Colonic mucosa (tissue), 4 donors: ENCODE measurements around the gene FAM209A. TPM values are rescaled to one million over a fixed set of nuclear protein-coding genes. Genes with fewer than 3 reads are reported as not detected.
"Not testable (repeated sequence)": the region's sequence is repeated elsewhere in the genome, so short reads cannot be mapped to it uniquely, and the experiment has no call there.

Source experiments
- DNase-seq: peaks from one replicate; pipeline ENCODE4 v3.0.0-alpha.2; 2020
- H3K27ac ChIP-seq: fragments of 200-600 bp; one replicate; pipeline ENCODE4 v1.8.0; 2021
- H3K27me3 ChIP-seq: fragments of 200-600 bp; one replicate; pipeline ENCODE4 v1.8.0; 2021
- H3K36me3 ChIP-seq: fragments of 200-600 bp; one replicate; pipeline ENCODE4 v1.8.0; 2021
- H3K4me1 ChIP-seq: fragments of 200-600 bp; one replicate; pipeline ENCODE4 v1.8.0; 2021; ENCODE audit warnings: mild to moderate bottlenecking
- H3K4me3 ChIP-seq: fragments of 200-600 bp; one replicate; pipeline ENCODE4 v1.8.0; 2021
- H3K9ac ChIP-seq, 2 donors: one replicate each; pipeline ENCODE4 v1.7.0; 2013; ENCODE audit warnings: control low read depth in 2 of 2, low read depth in 2 of 2, low read length in 2 of 2
- H3K9me3 ChIP-seq: fragments of 200-600 bp; one replicate; pipeline ENCODE4 v1.8.0; 2021
- intact Hi-C: fragments of 100-400 bp; cut with DNase I; formaldehyde crosslinking; loops from one replicate; pipeline ENCODE4 v1.14.1; 2022
- total RNA-seq, 2 donors: library from RNA; stranded (reverse); fragmentation: NEBNext Ultra II Directional in 1 of 2; extraction: Animal tissue kit (Norgen Biotek cat#: 25700) in 1 of 2; gene quantifications; one replicate each; pipeline ENCODE4 v1.2.1, GENCODE V29; 2021
- TF ChIP-seq, protein P1 (sequence below): fragments of 200-600 bp; IDR thresholded peaks from one replicate; pipeline ENCODE4 v1.8.0; 2022; ENCODE audit warnings: antibody characterized with exemption, mild to moderate bottlenecking
- donor health status: healthy.
- donor health status: DM: no; HTN: no; CAD: no.
- donor health status: DM: no; HTN: no; CAD: no.

FAM209A gene
- total RNA-seq, 2 donors from 2014 or later, result 0.35 TPM; not detected in 1

DNA sequence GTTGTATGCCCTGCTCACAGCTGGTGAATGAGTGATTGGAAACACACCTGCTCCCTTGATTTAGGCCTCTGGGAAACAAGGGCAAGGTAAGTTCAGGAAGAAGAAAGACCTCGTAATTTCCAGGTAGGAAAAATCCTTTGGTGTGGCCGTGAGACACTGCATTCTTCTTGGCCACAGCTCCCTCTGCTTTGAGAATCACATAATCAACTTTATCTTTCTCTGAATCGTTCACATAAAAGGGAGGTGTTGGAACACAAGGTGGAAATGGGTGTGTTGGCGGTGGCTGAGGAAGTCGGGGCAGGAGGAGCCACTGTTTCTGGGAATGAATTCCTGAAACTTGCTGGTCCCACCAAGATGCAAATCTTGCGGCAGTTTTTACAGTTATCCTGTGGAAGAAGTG, 34.4 kb downstream of the FAM209A start:
- TF ChIP-seq, protein P1, sequence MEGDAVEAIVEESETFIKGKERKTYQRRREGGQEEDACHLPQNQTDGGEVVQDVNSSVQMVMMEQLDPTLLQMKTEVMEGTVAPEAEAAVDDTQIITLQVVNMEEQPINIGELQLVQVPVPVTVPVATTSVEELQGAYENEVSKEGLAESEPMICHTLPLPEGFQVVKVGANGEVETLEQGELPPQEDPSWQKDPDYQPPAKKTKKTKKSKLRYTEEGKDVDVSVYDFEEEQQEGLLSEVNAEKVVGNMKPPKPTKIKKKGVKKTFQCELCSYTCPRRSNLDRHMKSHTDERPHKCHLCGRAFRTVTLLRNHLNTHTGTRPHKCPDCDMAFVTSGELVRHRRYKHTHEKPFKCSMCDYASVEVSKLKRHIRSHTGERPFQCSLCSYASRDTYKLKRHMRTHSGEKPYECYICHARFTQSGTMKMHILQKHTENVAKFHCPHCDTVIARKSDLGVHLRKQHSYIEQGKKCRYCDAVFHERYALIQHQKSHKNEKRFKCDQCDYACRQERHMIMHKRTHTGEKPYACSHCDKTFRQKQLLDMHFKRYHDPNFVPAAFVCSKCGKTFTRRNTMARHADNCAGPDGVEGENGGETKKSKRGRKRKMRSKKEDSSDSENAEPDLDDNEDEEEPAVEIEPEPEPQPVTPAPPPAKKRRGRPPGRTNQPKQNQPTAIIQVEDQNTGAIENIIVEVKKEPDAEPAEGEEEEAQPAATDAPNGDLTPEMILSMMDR, result no peak
- Histone ChIP-seq H3K9ac (no peak overlapping the region), H3K4me3 (no peak overlapping the region), H3K36me3 (no peaks in the 10 kb centered on the region), H3K27me3 (no peaks in the 10 kb centered on the region), H3K4me1 (no peaks in the 10 kb centered on the region), H3K9me3 (no peaks in the 10 kb centered on the region), H3K27ac (no peak overlapping the region)
- DNase-seq, result no peak
- intact Hi-C loops, result loop anchor here (10.0 kb wide), 2 partner anchors 506 to 786 kb away; no protein-coding TSS in a partner anchor

DNA sequence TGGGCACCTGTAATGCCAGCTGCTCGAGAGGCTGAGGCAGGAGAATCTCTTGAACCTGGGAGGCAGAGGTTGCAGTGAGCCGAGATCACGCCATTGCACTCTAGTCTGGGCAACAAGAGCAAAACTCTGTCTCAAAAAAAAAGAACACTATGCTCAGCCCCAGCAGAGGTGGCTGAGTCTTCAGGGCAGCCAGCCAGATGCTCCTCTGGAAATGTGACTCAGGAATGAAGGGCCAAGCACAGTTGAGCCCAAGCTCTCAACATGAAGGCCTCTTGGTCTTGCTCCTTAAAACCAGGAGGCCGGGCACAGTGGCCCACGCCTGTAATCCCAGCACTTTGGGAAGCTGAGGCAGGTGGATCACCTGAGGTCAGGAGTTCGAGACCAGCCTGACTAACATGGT, 40.0 kb downstream of the FAM209A start:
- DNase-seq, H3K4me3 ChIP-seq, H3K27ac ChIP-seq, H3K4me1 ChIP-seq, H3K9me3 ChIP-seq, intact Hi-C loops, H3K9ac ChIP-seq, H3K36me3 ChIP-seq, H3K27me3 ChIP-seq: not testable (repeated sequence)

DNA sequence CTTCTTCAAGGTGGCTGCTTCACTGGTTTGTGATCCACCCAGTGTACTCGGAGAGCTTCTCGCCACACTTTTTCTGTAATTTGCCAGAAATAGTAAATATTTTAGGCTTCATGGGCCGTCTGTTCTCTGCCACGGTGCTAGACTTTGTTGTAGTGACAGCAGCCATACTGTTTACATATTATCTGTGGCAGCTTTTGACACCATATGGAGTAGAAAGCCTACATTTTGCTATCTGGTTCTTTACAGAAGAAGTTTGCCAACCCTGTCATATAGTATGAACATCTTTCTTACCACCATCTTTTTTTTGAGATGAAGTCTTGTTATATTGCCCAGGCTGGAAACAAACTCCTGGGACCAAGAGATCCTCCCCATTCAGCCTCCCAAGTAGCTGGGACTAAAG, 41.0 kb downstream of the FAM209A start:
- Histone ChIP-seq H3K9me3 (no peaks in the 10 kb centered on the region), H3K27me3 (no peaks in the 10 kb centered on the region), H3K4me3 (no peak overlapping the region), H3K36me3 (no peaks in the 10 kb centered on the region), H3K4me1 (no peaks in the 10 kb centered on the region), H3K27ac (no peak overlapping the region), H3K9ac (no peak overlapping the region)
- TF ChIP-seq, protein P1, result no peak
- DNase-seq, result no peak
- intact Hi-C loops, result no loop called here

DNA sequence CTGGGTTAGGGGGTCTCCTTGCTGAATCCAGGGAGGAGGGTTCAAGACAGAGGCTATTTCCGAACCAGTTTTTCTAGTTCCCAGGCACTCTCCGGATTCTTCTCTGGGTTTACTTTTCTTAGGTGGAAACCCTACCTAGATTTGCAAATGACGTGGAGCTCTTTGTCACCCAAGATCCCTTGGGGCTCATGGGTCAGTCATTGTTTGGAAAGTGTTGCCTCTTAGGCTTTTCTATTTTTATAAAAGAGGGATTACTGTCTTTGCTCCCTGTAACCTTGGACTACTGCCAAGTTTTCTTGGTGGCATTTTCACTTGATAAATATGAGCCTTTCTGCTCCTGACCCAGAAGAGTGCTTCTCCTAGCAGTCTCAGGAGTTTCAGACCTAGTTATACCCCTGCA, 42.1 kb downstream of the FAM209A start:
- Histone ChIP-seq H3K9me3 (no peaks in the 10 kb centered on the region), H3K9ac (no peak overlapping the region), H3K4me3 (no peak overlapping the region), H3K27ac (no peak overlapping the region), H3K36me3 (no peaks in the 10 kb centered on the region), H3K27me3 (no peaks in the 10 kb centered on the region), H3K4me1 (no peaks in the 10 kb centered on the region)
- TF ChIP-seq, protein P1, result no peak
- intact Hi-C loops, result no loop called here
- no peak for DNase-seq

DNA sequence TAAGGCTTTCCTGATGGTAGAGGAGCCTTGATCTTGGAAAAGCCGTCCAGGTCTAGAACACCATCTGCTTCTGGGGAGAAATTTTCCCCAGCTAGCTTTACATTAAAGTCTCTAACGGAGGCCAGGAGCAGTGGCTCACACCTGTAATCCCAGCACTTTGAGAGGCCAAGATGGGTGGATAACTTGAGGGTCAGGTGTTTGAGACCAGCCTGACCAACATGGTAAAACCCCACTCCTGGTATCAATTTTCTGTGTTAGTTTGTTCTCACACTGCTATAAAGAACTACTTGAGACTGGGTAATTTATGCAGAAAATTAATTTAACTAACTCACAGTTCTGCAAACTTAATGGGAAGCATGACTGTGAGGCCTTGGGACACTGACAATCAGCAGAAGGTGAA, 46.3 kb downstream of the FAM209A start:
- intact Hi-C loops, result no loop called here
- Histone ChIP-seq H3K36me3 (no peaks in the 10 kb centered on the region), H3K9ac (no peak overlapping the region), H3K4me3 (no peak overlapping the region), H3K4me1 (no peaks in the 10 kb centered on the region), H3K27ac (no peak overlapping the region), H3K27me3 (no peaks in the 10 kb centered on the region), H3K9me3 (no peaks in the 10 kb centered on the region)
- TF ChIP-seq, protein P1, result no peak
- DNase-seq, result no peak

DNA sequence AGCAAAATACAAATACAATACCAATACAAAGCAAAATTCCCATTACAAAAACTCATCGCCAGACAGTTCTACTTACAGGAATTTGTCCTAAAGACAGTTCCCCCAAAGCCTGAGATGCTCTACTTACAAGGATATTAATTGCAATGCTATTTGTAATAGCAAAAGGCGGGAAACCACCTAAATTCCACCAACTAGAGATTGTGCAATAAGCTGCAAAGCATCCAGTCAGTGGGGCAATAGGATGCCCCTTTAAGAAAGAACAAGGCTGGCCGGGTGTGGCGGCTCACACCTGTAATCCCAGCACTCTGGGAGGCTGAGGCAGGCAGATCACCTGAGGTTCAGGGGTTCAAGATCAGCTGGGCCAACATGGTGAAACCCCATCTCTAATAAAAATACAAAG, 47.6 kb downstream of the FAM209A start:
- Histone ChIP-seq H3K27me3 (no peaks in the 10 kb centered on the region), H3K9me3 (no peaks in the 10 kb centered on the region), H3K27ac (no peak overlapping the region), H3K4me3 (no peak overlapping the region), H3K4me1 (no peaks in the 10 kb centered on the region), H3K36me3 (no peaks in the 10 kb centered on the region), H3K9ac (no peak overlapping the region)
- intact Hi-C loops, result no loop called here
- DNase-seq, result no peak
- TF ChIP-seq, protein P1, result no peak
